Vagina (tissue), 2 donors: ENCODE measurements around the gene GPX4.

Experiments used
- CTCF ChIP-seq, 3 experiments: fragments of 450-650 bp in 2 of 3; fragments of 200-600 bp in 1 of 3; sonication (generic) in 1 of 3; IDR thresholded peaks; one replicate each; pipeline ENCODE4 v1.5.1; 2017 to 2019; ENCODE audit warnings: antibody characterized with exemption in 3 of 3, mild to moderate bottlenecking in 2 of 3, moderate library complexity in 2 of 3
- POLR2A ChIP-seq, 2 donors: fragments of 450-650 bp; IDR thresholded peaks; one replicate each; pipeline ENCODE4 v1.6.1; 2017; ENCODE audit warnings: antibody characterized with exemption in 2 of 2, mild to moderate bottlenecking in 2 of 2, moderate library complexity in 2 of 2
- POLR2AphosphoS5 ChIP-seq, 2 donors: sonication (generic); formaldehyde crosslinking; IDR thresholded peaks; one replicate each; pipeline ENCODE4 v1.9.0; 2017; ENCODE audit warnings: antibody characterized with exemption in 2 of 2, mild to moderate bottlenecking in 2 of 2, low read depth in 1 of 2; ENCODE audit not compliant: insufficient read depth in 1 of 2

- TF ChIP-seq CTCF (IDR thresholded peaks at IDR 0.05) = no peak
- TF ChIP-seq POLR2AphosphoS5 (IDR thresholded peaks at IDR 0.05; ENCODE audit: insufficient read depth in 1 of 2, low read depth in 1 of 2) = peak in 1 of 2 donors; percentile 77
- no peak for TF ChIP-seq POLR2A (IDR thresholded peaks at IDR 0.05)
Measured at GRCh38 chr19:1155352-1156304, 51.8 kb downstream of the GPX4 start.
